Gastroesophageal sphincter (tissue), 4 donors: Measurements from ENCODE around the gene BICC1. TPM values are rescaled to one million over a fixed set of nuclear protein-coding genes. Genes with fewer than 3 reads are reported as not detected.

Experiments used
- ATAC-seq: fragments of 150-250 bp; one replicate; pipeline ENCODE4 v1.9.1; 2016; ENCODE audit warnings: mild to moderate bottlenecking, moderate library complexity
- H3K27ac ChIP-seq, 4 donors: fragments of 200-600 bp; sonication (generic) in 3 of 4; 1 replicate in 3 of 4; 2 replicates in 1 of 4; pipeline ENCODE4 v1.5.1; 2016 to 2019
- H3K27me3 ChIP-seq: fragments of 200-600 bp; sonication (generic); one replicate; pipeline ENCODE4 v1.5.1; 2019
- H3K36me3 ChIP-seq, 2 donors: fragments of 200-600 bp; sonication (generic); one replicate each; pipeline ENCODE4 v1.5.1; 2019; ENCODE audit warnings: control low read depth in 1 of 2
- H3K4me1 ChIP-seq, 3 donors: fragments of 200-600 bp; sonication (generic); 1 replicate in 2 of 3; 2 replicates in 1 of 3; pipeline ENCODE4 v1.5.1; 2016 to 2019; ENCODE audit warnings: control low read depth in 2 of 3
- H3K4me3 ChIP-seq, 2 donors: fragments of 200-600 bp; sonication (generic); one replicate each; pipeline ENCODE4 v1.5.1; 2019; ENCODE audit warnings: mild to moderate bottlenecking in 1 of 2, moderate library complexity in 1 of 2
- H3K9me3 ChIP-seq, 3 donors: fragments of 200-600 bp; sonication (generic); one replicate each; pipeline ENCODE4 v1.5.1; 2017 to 2019; ENCODE audit warnings: control low read depth in 2 of 3
- EP300 ChIP-seq: sonication (generic); formaldehyde crosslinking; IDR thresholded peaks from one replicate; pipeline ENCODE4 v1.6.1; 2017; ENCODE audit warnings: antibody characterized with exemption, mild to moderate bottlenecking
- POLR2A ChIP-seq, 2 donors: fragments of 450-650 bp; IDR thresholded peaks; one replicate each; pipeline ENCODE4 v1.6.1; 2017; ENCODE audit warnings: antibody characterized with exemption in 2 of 2, mild to moderate bottlenecking in 2 of 2, moderate library complexity in 1 of 2
- POLR2AphosphoS5 ChIP-seq: sonication (generic); formaldehyde crosslinking; IDR thresholded peaks from one replicate; pipeline ENCODE4 v1.6.1; 2017; ENCODE audit warnings: antibody characterized with exemption
- WGBS, 2 donors: methylation state at CpG; one replicate each; pipeline ENCODE4 v1.1.5; 2018; ENCODE audit warnings: low coverage in 1 of 2; 5-methylcytosine and 5-hydroxymethylcytosine counted together
- total RNA-seq, 4 donors: library from RNA; depleted of rRNA; stranded (reverse); fragments of >200 nt; gene quantifications; one replicate each; pipeline ENCODE4 v1.1.0, GENCODE V29; 2016
- TF ChIP-seq, protein P1 (sequence below), 4 experiments: fragments of 200-600 bp in 2 of 4; fragments of 450-650 bp in 2 of 4; sonication (generic) in 1 of 4; IDR thresholded peaks; one replicate each; pipeline ENCODE4 v1.5.1; 2017 to 2019; ENCODE audit warnings: antibody characterized with exemption in 4 of 4, mild to moderate bottlenecking in 2 of 4, moderate library complexity in 2 of 4

BICC1 gene
- total RNA-seq, 4 donors from 2014 or later: 18.6 to 27.8 (median 22.5) TPM

DNA sequence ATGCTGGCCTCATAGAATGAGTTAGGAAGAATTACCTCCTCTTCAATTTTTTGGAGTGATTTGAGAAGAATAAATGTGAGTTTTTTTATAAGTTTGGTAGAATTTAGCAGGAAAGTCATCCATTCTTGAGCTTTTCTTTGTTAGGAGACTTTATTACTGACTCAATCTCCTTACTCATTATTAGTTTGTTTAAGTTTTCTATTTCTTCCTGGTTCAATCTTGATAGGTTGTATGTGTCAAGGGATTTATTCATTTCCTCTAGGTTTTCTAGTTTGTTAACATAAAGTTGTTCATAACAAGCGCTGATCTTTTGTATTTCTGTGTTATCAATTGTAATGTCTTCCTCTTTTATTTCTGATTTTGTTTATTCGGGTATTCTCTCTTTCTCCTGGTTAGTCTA, 47.4 kb downstream of the BICC1 start:
- Histone ChIP-seq H3K4me1 (peaks cover 0 to under 1% (median 0%) of the 10 kb centered on the region in 3 donors), H3K27ac (no peak overlapping the region), H3K4me3 (no peak overlapping the region), H3K9me3 (peaks cover 0 to 59% (median 0%) of the 10 kb centered on the region in 3 donors), H3K27me3 (no peaks in the 10 kb centered on the region), H3K36me3 (no peaks in the 10 kb centered on the region)
- 71 to 100% methylated on average over 1 to 2 of the region's 2 CpGs for WGBS, 2 donors
- no peak for TF ChIP-seq POLR2AphosphoS5
- TF ChIP-seq, protein P1, sequence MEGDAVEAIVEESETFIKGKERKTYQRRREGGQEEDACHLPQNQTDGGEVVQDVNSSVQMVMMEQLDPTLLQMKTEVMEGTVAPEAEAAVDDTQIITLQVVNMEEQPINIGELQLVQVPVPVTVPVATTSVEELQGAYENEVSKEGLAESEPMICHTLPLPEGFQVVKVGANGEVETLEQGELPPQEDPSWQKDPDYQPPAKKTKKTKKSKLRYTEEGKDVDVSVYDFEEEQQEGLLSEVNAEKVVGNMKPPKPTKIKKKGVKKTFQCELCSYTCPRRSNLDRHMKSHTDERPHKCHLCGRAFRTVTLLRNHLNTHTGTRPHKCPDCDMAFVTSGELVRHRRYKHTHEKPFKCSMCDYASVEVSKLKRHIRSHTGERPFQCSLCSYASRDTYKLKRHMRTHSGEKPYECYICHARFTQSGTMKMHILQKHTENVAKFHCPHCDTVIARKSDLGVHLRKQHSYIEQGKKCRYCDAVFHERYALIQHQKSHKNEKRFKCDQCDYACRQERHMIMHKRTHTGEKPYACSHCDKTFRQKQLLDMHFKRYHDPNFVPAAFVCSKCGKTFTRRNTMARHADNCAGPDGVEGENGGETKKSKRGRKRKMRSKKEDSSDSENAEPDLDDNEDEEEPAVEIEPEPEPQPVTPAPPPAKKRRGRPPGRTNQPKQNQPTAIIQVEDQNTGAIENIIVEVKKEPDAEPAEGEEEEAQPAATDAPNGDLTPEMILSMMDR (IDR thresholded peaks at IDR 0.05): no peak
- TF ChIP-seq POLR2A (IDR thresholded peaks at IDR 0.05): no peak
- TF ChIP-seq EP300: no peak
- no peak for ATAC-seq

DNA sequence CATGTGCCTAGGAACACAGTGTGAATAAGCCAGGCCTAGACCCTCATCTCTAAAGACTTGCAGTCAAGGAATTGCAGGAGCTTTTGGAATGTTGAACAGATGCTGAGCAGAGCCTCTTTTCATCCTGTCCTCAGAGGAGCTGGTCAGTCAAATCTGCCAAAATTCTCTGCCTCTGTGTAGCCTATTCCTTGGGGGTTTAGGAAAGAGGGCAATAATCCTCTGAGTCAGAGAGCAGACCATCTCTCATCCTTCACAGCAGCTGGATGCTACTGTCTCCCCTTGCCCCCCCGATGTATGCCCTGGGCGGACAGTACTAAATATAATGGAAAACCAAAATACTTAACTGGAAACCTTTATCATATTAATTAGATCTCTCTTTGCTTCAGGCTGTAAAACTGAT, 52.6 kb downstream of the BICC1 start:
- H3K36me3 ChIP-seq: no peaks in the 10 kb centered on the region
- WGBS, 2 donors: 67 to 100% methylated on average over 1 of the region's 2 CpGs
- TF ChIP-seq, protein P1 (IDR thresholded peaks at IDR 0.05): no peak
- TF ChIP-seq POLR2AphosphoS5 (no peak), EP300 (no peak), POLR2A (IDR thresholded peaks at IDR 0.05) (no peak)
- H3K27ac ChIP-seq: no peak overlapping the region
- no peak for ATAC-seq
- peaks cover 0 to 25% (median 0%) of the 10 kb centered on the region in 3 donors for H3K9me3 ChIP-seq
- no peak overlapping the region for H3K4me3 ChIP-seq
- peaks cover 0 to 7% (median 0%) of the 10 kb centered on the region in 3 donors for H3K4me1 ChIP-seq
- no peaks in the 10 kb centered on the region for H3K27me3 ChIP-seq

DNA sequence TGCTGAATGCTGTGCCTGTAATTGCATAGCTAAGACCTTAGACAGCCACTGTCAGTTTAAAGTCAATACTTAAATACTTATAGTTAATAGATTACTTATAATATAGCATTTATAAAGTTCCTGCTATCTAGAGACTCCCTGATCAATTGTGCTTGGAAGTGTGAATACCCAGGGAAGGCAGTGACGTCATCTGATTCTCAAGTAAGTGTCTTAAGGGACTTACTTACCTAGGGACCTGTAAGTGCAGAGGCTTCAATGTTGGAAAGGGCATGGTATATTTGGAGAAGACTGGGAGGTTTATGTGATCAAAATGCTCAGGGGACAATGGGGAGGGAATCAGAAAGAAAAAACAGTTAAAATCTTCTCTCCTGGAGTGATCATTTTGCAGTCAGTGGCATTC, 55.0 kb downstream of the BICC1 start:
- H3K36me3 ChIP-seq: no peaks in the 10 kb centered on the region
- no peak for ATAC-seq
- TF ChIP-seq POLR2A (IDR thresholded peaks at IDR 0.05) (no peak), EP300 (no peak), POLR2AphosphoS5 (no peak)
- TF ChIP-seq, protein P1 (IDR thresholded peaks at IDR 0.05): no peak
- 92 to 100% methylated on average over 1 of the region's 1 CpG for WGBS, 2 donors
- no peak overlapping the region for H3K4me3 ChIP-seq
- H3K9me3 ChIP-seq: peaks cover 0 to 7% (median 0%) of the 10 kb centered on the region in 3 donors
- peaks cover 0 to 7% (median 0%) of the 10 kb centered on the region in 3 donors for H3K4me1 ChIP-seq
- H3K27me3 ChIP-seq: no peaks in the 10 kb centered on the region
- H3K27ac ChIP-seq: no peak overlapping the region

DNA sequence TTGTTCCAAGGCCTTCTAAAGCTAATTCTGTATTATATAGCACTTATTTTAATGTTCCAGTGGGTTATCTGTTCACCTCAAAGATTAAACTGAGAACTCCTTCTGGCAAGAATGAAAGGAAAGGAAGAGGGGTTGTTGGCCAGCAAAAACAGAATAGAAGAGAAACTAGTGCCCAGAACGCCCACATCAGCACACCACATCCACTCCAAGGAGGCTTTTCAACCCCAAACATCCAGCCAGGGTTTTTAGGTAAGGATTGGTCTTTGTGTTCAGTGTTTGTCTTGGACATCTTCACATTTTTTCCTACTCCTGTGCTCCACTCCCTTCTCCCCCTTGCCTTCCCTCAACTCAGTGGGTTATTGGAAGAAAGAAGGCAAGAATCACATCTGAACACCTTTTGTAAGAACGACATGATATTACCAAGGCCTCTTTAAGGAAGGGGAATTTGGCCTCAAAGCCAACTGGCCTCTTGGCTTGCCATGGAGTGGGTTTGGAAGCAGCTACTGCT, 55.8 kb downstream of the BICC1 start:
- WGBS, 2 donors: 67 to 71% methylated on average over 1 of the region's 2 CpGs
- Histone ChIP-seq H3K27ac (no peak overlapping the region), H3K4me3 (no peak overlapping the region), H3K9me3 (no peaks in the 10 kb centered on the region), H3K4me1 (peaks cover 0 to 7% (median 0%) of the 10 kb centered on the region in 3 donors), H3K36me3 (no peaks in the 10 kb centered on the region), H3K27me3 (no peaks in the 10 kb centered on the region)
- TF ChIP-seq, protein P1 (IDR thresholded peaks at IDR 0.05): no peak
- TF ChIP-seq POLR2A (IDR thresholded peaks at IDR 0.05) (no peak), EP300 (no peak)
- no peak for ATAC-seq

DNA sequence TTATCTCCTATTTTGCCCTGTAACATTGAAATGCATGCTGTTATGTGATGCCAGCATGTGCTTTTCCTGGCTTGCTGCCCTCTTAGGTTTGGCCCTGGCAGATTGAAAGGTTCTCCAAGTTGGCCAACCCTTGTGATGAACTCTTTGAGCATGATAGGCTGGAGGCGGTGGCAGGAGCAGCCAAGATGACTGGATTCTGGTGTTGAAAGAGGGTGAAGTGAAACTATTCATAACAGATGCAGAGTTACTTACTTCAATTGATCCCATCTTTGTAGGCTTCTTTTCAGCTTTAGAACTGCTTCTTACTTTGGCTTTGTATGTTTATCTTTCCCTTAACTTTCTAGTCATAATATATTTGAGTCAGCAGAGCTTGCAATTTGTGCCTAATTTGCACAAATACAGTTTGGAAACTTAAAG, 57.6 kb downstream of the BICC1 start:
- H3K27me3 ChIP-seq: no peaks in the 10 kb centered on the region
- H3K9me3 ChIP-seq: no peaks in the 10 kb centered on the region
- H3K27ac ChIP-seq: no peak overlapping the region
- peaks cover 0 to 12% (median 0%) of the 10 kb centered on the region in 3 donors for H3K4me1 ChIP-seq
- no peak overlapping the region for H3K4me3 ChIP-seq
- ATAC-seq: no peak
- 100% methylated on average over 1 of the region's 1 CpG for WGBS, 2 donors
- TF ChIP-seq, protein P1 (IDR thresholded peaks at IDR 0.05): no peak
- TF ChIP-seq POLR2AphosphoS5 (no peak), POLR2A (IDR thresholded peaks at IDR 0.05) (no peak), EP300 (no peak)
- H3K36me3 ChIP-seq: no peaks in the 10 kb centered on the region
